Breast epithelium (tissue), 4 donors: ENCODE results near the gene SPRYD7. TPM values are rescaled to one million over a fixed set of nuclear protein-coding genes. Genes with fewer than 3 reads are reported as not detected.

Experiments
- DNase-seq, 2 donors: peaks; one replicate each; pipeline ENCODE4 v3.0.0-alpha.2; 2019; ENCODE audit warnings: low spot score in 2 of 2
- H3K27ac ChIP-seq, 2 donors: fragments of 200-600 bp; sonication (generic) in 1 of 2; one replicate each; pipeline ENCODE4 v1.5.1; 2016 to 2019; ENCODE audit warnings: mild to moderate bottlenecking in 1 of 2
- H3K27me3 ChIP-seq, 2 donors: fragments of 200-600 bp; sonication (generic) in 1 of 2; one replicate each; pipeline versions ENCODE4 v1.5.1 to v1.6.0; 2017 to 2019; ENCODE audit warnings: control low read depth in 1 of 2, mild to moderate bottlenecking in 1 of 2
- H3K36me3 ChIP-seq: fragments of 200-600 bp; one replicate; pipeline ENCODE4 v1.5.1; 2019
- H3K4me1 ChIP-seq, 2 donors: fragments of 200-600 bp; sonication (generic); one replicate each; pipeline ENCODE4 v1.5.1; 2016 to 2019; ENCODE audit warnings: control low read depth in 1 of 2
- H3K4me3 ChIP-seq, 3 donors: fragments of 200-600 bp; sonication (generic); 1 replicate in 2 of 3; 2 replicates in 1 of 3; pipeline ENCODE4 v1.5.1; 2016 to 2019; ENCODE audit warnings: mild to moderate bottlenecking in 3 of 3, moderate library complexity in 2 of 3
- H3K9me3 ChIP-seq, 2 donors: fragments of 200-600 bp; sonication (generic) in 1 of 2; one replicate each; pipeline ENCODE4 v1.5.1; 2016 to 2019; ENCODE audit warnings: control low read depth in 1 of 2
- POLR2A ChIP-seq: fragments of 450-650 bp; IDR thresholded peaks from one replicate; pipeline ENCODE4 v1.6.1; 2016; ENCODE audit warnings: antibody characterized with exemption, mild to moderate bottlenecking, moderate library complexity
- POLR2AphosphoS5 ChIP-seq, 3 donors: sonication (generic); formaldehyde crosslinking; IDR thresholded peaks; one replicate each; pipeline ENCODE4 v1.6.1; 2017; ENCODE audit warnings: antibody characterized with exemption in 3 of 3
- intact Hi-C: fragments of 100-400 bp; cut with DNase I; formaldehyde crosslinking; loops from one replicate; pipeline ENCODE4 v1.15.1; 2023; ENCODE audit warnings: low total_unique reads
- total RNA-seq, 3 donors: library from RNA; depleted of rRNA; stranded (reverse); fragments of >200 nt; gene quantifications; one replicate each; pipeline ENCODE4 v1.1.0, GENCODE V29; 2016
- TF ChIP-seq, protein P1 (sequence below), 3 donors: fragments of 450-650 bp; IDR thresholded peaks; one replicate each; pipeline ENCODE4 v1.5.1; 2016 to 2017; ENCODE audit warnings: antibody characterized with exemption in 3 of 3, mild to moderate bottlenecking in 3 of 3, moderate library complexity in 3 of 3

SPRYD7 gene
- total RNA-seq, 3 donors from 2014 or later, result 3.0 to 6.1 (median 3.9) TPM

DNA sequence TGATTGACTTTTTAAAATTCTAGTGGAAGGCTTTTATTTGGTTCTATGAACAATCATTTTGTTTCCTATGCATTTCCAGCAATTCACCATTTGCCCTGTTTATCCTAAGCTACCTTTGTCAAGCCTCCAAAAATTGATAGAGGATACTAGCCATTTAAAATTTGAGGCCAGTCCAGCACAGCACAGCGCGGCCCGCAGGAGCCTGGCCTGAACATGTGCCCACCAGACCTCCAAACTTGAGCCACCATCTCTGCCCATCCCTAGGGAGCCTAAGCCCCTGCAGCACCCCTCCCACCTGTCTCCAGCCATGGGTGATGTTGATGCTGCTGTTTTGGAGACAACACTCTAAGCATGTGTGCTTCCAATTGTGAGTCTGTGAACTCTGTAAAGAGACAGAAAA is 57.5 kb downstream of the SPRYD7 start:
- no peaks in the 10 kb centered on the region for H3K36me3 ChIP-seq
- H3K27ac ChIP-seq, result no peak overlapping the region
- H3K9me3 ChIP-seq, result peaks cover 6 to 15% of the 10 kb centered on the region in 2 donors
- DNase-seq, result no peak
- H3K4me1 ChIP-seq, result no peaks in the 10 kb centered on the region
- no peaks in the 10 kb centered on the region for H3K27me3 ChIP-seq
- TF ChIP-seq POLR2AphosphoS5 (IDR thresholded peaks at IDR 0.05), result no peak
- TF ChIP-seq, protein P1, sequence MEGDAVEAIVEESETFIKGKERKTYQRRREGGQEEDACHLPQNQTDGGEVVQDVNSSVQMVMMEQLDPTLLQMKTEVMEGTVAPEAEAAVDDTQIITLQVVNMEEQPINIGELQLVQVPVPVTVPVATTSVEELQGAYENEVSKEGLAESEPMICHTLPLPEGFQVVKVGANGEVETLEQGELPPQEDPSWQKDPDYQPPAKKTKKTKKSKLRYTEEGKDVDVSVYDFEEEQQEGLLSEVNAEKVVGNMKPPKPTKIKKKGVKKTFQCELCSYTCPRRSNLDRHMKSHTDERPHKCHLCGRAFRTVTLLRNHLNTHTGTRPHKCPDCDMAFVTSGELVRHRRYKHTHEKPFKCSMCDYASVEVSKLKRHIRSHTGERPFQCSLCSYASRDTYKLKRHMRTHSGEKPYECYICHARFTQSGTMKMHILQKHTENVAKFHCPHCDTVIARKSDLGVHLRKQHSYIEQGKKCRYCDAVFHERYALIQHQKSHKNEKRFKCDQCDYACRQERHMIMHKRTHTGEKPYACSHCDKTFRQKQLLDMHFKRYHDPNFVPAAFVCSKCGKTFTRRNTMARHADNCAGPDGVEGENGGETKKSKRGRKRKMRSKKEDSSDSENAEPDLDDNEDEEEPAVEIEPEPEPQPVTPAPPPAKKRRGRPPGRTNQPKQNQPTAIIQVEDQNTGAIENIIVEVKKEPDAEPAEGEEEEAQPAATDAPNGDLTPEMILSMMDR (IDR thresholded peaks at IDR 0.05), result no peak
- no peak for TF ChIP-seq POLR2A
- H3K4me3 ChIP-seq, result no peak overlapping the region
- intact Hi-C loops, result no loop called here

DNA sequence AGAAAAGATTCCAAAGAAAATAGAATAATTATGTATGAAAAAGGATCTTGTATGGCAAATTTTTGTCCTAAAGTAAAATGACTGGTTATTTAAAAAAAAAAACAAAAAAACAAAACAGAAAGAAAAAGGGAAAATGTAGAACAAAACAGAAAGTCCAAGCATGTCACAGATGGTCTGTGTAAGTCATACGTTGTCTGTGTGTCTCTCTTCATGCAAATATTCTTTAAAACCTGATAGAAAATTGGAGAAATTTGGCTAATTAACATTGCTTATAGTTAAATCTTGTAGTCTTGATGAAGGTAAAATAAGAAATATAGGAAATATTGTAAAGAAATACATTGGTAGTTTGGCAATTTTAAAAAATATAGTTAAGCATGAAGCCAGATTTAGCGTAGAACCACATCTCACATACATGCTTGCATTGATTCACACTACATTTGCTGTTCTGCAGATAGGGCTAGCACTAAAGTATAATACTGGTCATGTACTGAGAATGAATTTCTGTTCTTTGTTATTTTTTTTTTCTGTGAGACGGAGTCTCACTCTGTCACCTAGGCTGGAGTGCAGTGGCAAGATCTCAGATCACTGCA is 58.4 kb downstream of the SPRYD7 start:
- Histone ChIP-seq H3K4me3 (no peak overlapping the region), H3K27me3 (no peaks in the 10 kb centered on the region), H3K4me1 (no peaks in the 10 kb centered on the region), H3K9me3 (peaks cover 6 to 15% of the 10 kb centered on the region in 2 donors), H3K27ac (no peak overlapping the region), H3K36me3 (no peaks in the 10 kb centered on the region)
- intact Hi-C loops, result no loop called here
- DNase-seq, result no peak
- TF ChIP-seq, protein P1 (IDR thresholded peaks at IDR 0.05), result no peak
- TF ChIP-seq POLR2A, result no peak
- no peak for TF ChIP-seq POLR2AphosphoS5 (IDR thresholded peaks at IDR 0.05)

DNA sequence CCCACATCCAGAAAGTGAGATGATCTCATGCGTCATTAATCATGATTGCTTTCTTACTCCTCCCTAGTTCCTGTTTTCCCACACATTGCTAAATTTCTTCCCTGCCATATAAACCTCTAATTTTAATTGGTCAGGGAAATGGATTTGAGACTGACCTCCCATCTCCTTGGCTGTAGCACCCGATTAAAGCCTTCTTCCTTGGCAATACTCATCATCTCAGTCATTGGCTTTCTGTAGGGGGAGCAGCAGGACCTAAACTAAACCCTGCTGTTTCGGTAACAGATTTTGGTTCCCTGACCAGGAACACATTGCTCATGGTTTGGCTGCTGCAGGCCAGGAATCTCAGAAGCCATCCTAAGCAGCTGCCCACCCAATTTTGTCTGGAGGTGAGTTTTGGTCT is 61.7 kb downstream of the SPRYD7 start:
- H3K27me3 ChIP-seq, result no peaks in the 10 kb centered on the region
- no peak overlapping the region for H3K27ac ChIP-seq
- H3K9me3 ChIP-seq, result peaks cover 6 to 15% of the 10 kb centered on the region in 2 donors
- intact Hi-C loops, result no loop called here
- no peaks in the 10 kb centered on the region for H3K4me1 ChIP-seq
- no peaks in the 10 kb centered on the region for H3K36me3 ChIP-seq
- no peak for DNase-seq
- H3K4me3 ChIP-seq, result no peak overlapping the region
- TF ChIP-seq, protein P1 (IDR thresholded peaks at IDR 0.05), result no peak
- TF ChIP-seq POLR2AphosphoS5 (IDR thresholded peaks at IDR 0.05) (no peak), POLR2A (no peak)

DNA sequence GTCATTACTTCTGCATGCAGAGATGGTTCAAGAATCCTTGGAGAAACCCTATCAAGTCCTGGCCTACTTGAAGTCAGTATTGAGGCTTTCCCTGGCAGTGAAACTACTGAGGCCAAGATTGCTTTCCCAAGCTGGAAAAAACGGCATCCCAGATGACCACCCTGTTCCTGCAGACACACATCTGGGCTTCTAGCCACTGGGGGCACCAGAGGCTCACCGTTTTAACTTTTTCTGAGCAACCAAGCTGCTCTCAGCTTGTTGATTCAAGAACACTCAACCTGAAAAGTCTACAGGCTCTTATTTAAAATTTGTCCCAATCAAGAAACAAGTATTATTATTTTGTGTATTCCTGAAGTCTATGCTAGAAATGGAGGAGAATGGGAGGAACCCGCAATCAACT is 66.6 kb downstream of the SPRYD7 start:
- TF ChIP-seq POLR2AphosphoS5 (IDR thresholded peaks at IDR 0.05) (no peak), POLR2A (no peak)
- TF ChIP-seq, protein P1 (IDR thresholded peaks at IDR 0.05), result no peak
- Histone ChIP-seq H3K27ac (no peak overlapping the region), H3K4me1 (no peaks in the 10 kb centered on the region), H3K4me3 (no peak overlapping the region), H3K9me3 (no peaks in the 10 kb centered on the region), H3K27me3 (no peaks in the 10 kb centered on the region), H3K36me3 (no peaks in the 10 kb centered on the region)
- intact Hi-C loops, result no loop called here
- no peak for DNase-seq

DNA sequence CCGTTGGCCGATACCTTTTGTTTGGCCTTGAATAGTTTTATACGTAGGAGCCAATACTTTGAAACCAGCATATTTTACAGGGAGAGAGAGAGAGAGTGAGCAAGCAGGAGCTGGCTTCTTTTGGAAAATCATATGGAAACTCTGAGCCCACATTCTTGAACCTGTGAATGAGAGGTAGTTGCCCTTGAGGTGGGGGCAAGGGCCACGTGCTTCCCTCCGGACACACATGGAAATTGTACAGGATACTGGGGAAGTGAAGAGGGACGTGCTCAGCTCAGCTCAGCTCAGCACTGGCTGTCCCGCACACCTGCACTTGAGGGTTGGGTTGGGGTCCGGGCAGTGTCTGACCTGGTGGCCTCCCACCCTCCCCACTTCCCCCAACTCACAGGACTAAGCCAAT is 68.3 kb downstream of the SPRYD7 start:
- intact Hi-C loops, result no loop called here
- H3K4me1 ChIP-seq, result no peaks in the 10 kb centered on the region

More for the DNA sequence above, 68.3 kb downstream of the SPRYD7 start:
- no peaks in the 10 kb centered on the region for H3K9me3 ChIP-seq
- no peak for DNase-seq
- no peak overlapping the region for H3K27ac ChIP-seq
- H3K27me3 ChIP-seq, result no peaks in the 10 kb centered on the region
- H3K4me3 ChIP-seq, result no peak overlapping the region
- TF ChIP-seq, protein P1 (IDR thresholded peaks at IDR 0.05), result no peak
- TF ChIP-seq POLR2A, result no peak
- no peak for TF ChIP-seq POLR2AphosphoS5 (IDR thresholded peaks at IDR 0.05)
- H3K36me3 ChIP-seq, result no peaks in the 10 kb centered on the region
